Measurements from ENCODE around the gene BEX5.

The BEX5 gene

GRCh38 chrX:102155806-102156179 lies at the start of gene BEX5:
Gene BEX5 (minus strand): TSS chrX:102155977. CDS start chrX:102154265, 1,712 bp downstream.
- TF ChIP-seq SALL2 (tag by site-specific recombination; IDR thresholded peaks at IDR 0.05; ENCODE audit: borderline replicate concordance) (no peak), SP2 (tag by site-specific recombination; IDR thresholded peaks at IDR 0.05) (peak; percentile 38; the same call in 1 of the 2 replicates)
- TF ChIP-seq, protein P1, sequence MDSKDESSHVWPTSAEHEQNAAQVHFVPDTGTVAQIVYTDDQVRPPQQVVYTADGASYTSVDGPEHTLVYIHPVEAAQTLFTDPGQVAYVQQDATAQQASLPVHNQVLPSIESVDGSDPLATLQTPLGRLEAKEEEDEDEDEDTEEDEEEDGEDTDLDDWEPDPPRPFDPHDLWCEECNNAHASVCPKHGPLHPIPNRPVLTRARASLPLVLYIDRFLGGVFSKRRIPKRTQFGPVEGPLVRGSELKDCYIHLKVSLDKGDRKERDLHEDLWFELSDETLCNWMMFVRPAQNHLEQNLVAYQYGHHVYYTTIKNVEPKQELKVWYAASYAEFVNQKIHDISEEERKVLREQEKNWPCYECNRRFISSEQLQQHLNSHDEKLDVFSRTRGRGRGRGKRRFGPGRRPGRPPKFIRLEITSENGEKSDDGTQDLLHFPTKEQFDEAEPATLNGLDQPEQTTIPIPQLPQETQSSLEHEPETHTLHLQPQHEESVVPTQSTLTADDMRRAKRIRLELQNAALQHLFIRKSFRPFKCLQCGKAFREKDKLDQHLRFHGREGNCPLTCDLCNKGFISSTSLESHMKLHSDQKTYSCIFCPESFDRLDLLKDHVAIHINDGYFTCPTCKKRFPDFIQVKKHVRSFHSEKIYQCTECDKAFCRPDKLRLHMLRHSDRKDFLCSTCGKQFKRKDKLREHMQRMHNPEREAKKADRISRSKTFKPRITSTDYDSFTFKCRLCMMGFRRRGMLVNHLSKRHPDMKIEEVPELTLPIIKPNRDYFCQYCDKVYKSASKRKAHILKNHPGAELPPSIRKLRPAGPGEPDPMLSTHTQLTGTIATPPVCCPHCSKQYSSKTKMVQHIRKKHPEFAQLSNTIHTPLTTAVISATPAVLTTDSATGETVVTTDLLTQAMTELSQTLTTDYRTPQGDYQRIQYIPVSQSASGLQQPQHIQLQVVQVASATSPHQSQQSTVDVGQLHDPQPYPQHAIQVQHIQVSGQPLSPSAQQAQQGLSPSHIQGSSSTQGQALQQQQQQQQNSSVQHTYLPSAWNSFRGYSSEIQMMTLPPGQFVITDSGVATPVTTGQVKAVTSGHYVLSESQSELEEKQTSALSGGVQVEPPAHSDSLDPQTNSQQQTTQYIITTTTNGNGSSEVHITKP (tag by site-specific recombination; IDR thresholded peaks at IDR 0.05) = no peak
- CTCF ChIA-PET = no interaction called here
- H3K27ac ChIP-seq (ENCODE audit: extremely low read depth, low read depth, low read length) = no peak within 1 kb of the TSS

DNA sequence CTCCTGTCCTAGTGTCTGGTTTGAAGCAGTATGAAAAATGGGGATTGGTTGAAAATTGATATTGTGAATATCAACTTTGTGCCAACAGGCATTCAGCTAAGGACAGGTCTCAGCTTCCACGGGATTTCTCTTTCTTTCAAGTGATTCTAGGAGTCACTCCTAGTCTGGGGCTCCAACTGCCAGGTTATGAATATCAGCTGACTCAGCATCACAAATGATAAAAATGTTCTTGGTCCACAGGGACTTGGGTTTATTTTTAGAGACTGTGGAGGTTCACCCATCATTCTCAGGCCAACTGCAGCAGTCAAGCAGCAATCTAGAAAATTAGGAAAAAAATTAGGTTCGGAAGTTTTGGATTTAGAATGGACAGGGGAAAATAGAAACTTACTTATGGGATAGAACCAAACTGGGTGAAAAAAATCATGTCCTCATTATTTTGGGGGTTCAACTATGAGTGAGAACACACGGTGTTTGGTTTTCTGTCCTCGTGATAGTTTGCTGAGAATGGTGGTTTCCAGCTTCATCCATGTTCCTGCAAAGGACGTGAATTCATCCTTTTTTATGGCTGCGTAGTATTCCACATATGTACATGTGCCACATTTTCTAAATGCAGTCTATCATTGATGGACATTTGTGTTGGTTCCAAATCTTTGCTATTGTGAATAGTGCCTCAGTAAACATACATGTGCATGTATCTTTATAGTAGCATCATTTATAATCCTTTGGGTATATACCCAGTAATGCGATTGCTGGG lies 30.4 kb upstream of the BEX5 start:
- POLR2A ChIA-PET = no interaction called here
- CTCF ChIA-PET = no interaction called here
- Histone ChIP-seq H3K4me1 (ENCODE audit: control insufficient read depth, insufficient read depth, low read length) (no peaks in the 10 kb centered on the region), H3K27ac (ENCODE audit: extremely low read depth, low read depth, low read length) (no peak overlapping the region), H3K9me3 (ENCODE audit: control insufficient read depth, insufficient read depth, low read depth, low read length) (no peaks in the 10 kb centered on the region; the same call in 1 of the 2 replicates), H3K36me3 (ENCODE audit: control insufficient read depth in 2 of 2, insufficient read depth in 1 of 2, low read length in 2 of 2) (no peaks in the 10 kb centered on the region), H3K4me3 (ENCODE audit: low read depth, low read length) (no peak overlapping the region)
- TF ChIP-seq ZNF146 (tag by site-specific recombination; IDR thresholded peaks at IDR 0.05) (peak; percentile 89), YY1 (tag by site-specific recombination; IDR thresholded peaks at IDR 0.05) (no peak), ZNF426 (tag by site-specific recombination; IDR thresholded peaks at IDR 0.05) (no peak), ZNF548 (tag by site-specific recombination; IDR thresholded peaks at IDR 0.05) (no peak), ZNF280D (tag by site-specific recombination; IDR thresholded peaks at IDR 0.05) (0 out of 2 replicates have a peak, but pooled peaks have one; percentile 77), CTCF (tag by site-specific recombination; IDR thresholded peaks at IDR 0.05) (no peak)
- TF ChIP-seq, protein P2, sequence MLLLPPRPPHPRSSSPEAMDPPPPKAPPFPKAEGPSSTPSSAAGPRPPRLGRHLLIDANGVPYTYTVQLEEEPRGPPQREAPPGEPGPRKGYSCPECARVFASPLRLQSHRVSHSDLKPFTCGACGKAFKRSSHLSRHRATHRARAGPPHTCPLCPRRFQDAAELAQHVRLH (tag by site-specific recombination; IDR thresholded peaks at IDR 0.05) = 0 out of 2 replicates have a peak, but pooled peaks have one; percentile 16

More at GRCh38 chrX:102155806-102156179, at the start of gene BEX5:
- POLR2A ChIA-PET = no interaction called here
- Histone ChIP-seq H3K9me3 (ENCODE audit: control insufficient read depth, insufficient read depth, low read depth, low read length) (no peaks in the 10 kb centered on the region; the same call in 1 of the 2 replicates), H3K36me3 (ENCODE audit: control insufficient read depth in 2 of 2, insufficient read depth in 1 of 2, low read length in 2 of 2) (no peaks in the 10 kb centered on the region), H3K4me3 (ENCODE audit: low read depth, low read length) (peak within 1 kb of the TSS; percentile 37), H3K4me1 (ENCODE audit: control insufficient read depth, insufficient read depth, low read length) (no peaks in the 10 kb centered on the region)
